Measurements from ENCODE around the gene KRT28. TPM values are rescaled to one million over a fixed set of nuclear protein-coding genes. Genes with fewer than 3 reads are reported as not detected.

Gene KRT28, protein sequence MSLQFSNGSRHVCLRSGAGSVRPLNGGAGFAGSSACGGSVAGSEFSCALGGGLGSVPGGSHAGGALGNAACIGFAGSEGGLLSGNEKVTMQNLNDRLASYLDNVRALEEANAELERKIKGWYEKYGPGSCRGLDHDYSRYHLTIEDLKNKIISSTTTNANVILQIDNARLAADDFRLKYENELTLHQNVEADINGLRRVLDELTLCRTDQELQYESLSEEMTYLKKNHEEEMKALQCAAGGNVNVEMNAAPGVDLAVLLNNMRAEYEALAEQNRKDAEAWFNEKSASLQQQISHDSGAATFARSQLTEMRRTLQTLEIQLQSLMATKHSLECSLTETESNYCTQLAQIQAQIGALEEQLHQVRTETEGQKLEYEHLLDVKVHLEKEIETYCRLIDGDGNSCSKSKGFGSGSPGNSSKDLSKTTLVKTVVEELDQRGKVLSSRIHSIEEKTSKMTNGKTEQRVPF
- total RNA-seq (2022; extraction: Qiagen RNA extraction; ENCODE audit: low read depth): not detected in 5 replicates

DNA sequence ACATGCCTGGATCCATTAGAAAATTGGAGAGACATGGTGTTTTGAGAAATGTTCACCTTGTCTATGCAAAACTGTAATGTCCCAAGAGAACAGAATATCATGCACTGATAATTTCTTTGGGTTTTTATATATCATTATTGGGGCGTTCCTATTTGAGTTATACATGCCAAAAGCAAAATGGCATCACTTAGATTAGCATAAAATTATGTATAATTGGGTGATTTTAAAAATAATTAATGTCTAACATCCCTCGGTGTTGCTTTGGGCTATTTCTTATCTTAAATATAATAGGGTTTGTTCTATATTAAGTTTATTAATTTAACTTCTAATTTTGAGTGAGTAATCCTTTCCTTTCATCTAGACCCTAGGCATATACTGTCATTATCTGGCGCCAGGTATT is at the start of gene KRT28:
Gene KRT28, minus strand, starts transcription at position 101 of the 400 bp plus-strand sequence. Its CDS starts 66 bp downstream, at position 35.

DNA sequence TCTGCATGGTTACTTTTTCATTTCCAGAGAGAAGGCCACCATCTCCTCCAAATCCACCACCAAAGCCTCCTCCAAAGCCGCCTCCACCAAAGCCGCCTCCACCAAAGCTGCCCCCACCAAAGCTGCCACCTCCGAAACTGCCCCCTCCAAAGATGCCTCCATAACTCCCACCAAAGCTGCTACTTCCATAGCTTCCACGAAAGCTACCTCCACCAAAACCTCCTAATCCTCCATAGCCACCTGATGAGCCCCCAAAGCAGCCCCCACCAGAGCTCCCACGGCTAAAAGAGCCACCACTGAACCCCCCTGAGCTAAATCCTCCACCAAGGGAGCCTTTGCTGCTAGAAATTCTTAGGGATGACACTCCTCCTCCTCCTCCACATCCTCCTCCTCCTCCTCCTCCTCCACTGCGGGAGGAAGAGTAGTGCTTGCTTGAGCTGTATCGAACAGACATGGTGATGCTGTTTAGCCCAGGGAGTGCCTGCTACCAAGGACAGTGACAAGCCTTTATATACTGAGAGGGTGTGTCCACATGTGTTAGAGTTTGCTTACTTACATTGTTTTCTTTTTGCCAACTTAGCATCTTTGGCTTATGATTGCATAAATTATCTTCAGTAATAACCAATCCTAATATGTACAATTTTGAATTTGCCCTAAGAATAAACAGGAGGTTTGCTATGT is 22.5 kb upstream of the KRT28 start, which contains the start of gene KRT10:
Gene KRT10, minus strand, starts transcription at position 483 of the 681 bp plus-strand sequence. Its CDS starts 29 bp downstream, at position 454.

DNA sequence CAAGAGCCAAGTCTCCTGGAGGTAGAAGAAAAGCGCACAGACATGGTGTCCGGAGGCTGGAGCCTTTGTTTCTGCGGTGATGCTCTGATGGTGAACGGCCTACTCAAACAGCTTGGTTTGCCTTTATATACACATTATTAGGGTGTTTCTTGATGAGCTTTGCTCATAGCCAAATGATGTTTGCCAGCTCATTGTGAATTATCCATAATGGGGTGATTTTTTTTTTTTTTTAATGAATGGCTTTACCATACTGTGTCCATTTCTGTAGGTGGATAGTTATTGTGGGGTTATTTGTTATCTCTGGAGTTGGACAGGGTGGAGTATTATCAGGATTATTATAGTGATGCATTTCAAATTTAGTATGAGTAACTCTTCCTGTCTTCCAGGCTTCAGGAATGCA is 17.3 kb downstream of the KRT28 start, which contains the start of gene KRT27:
Gene KRT27, minus strand, starts transcription at position 101 of the 400 bp plus-strand sequence. Its CDS starts 57 bp downstream, at position 44.

DNA sequence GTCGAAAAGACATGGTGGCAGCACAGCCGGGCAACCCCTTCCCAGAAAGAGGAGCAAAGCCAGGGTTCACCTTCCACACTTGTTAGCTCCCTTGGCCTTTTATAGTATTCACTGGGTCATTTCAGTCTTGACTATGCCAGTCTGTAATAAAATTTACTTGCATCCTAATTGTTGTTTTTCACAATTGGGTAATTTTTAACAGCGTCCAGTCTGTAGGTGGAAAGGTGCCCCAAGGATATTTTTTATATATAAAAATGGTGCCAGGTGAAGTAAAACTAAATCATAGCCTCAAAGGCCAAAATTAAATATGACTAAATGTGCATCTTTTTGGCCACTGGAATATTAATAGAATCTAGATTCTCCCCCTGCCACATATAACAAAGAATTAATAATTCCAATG is 27.7 kb downstream of the KRT28 start, which contains the start of gene KRT26:
Gene KRT26, minus strand, starts transcription at position 101 of the 400 bp plus-strand sequence. Its CDS starts 88 bp downstream, at position 13.

DNA sequence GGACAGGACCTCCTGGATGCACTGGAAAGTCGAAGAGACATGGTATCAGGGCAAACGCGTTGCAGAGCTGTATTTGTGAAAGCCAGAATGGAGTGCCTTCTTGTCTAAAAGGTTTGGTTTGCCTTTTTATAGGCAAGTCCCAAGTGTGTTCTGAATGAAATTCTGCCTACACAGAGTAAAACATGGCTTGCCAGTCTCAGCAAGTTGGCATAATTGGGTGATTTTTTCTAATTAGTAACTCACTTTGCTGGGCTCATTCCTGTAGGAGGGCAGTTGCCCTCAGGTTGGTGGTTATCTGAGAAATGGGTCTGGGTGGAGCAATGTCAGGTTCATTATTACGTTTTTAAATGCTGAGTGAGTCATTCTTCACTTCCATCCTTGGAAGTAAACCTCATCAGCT is 44.5 kb downstream of the KRT28 start, which contains the start of gene KRT25:
Gene KRT25, minus strand, starts transcription at position 101 of the 400 bp plus-strand sequence. Its CDS starts 60 bp downstream, at position 41.

Other genes starting within 250 kb of the KRT28 start
- 0.88 to 1.3 TPM (median 1.2 TPM) in 5 replicates for gene CCR7, start 234.5 kb downstream of the KRT28 start, total RNA-seq (2022; extraction: Qiagen RNA extraction; ENCODE audit: low read depth)
- 105 to 119 TPM (median 113 TPM) in 5 replicates for gene SMARCE1, start 152.1 kb downstream of the KRT28 start, total RNA-seq (2022; extraction: Qiagen RNA extraction; ENCODE audit: low read depth)
- gene KRT222, start 134.8 kb downstream of the KRT28 start, total RNA-seq (2022; extraction: Qiagen RNA extraction; ENCODE audit: low read depth): 0.41 to 1.1 TPM (median 0.59 TPM) in 5 replicates
- not detected in 5 replicates for gene KRT24, start 96.2 kb downstream of the KRT28 start, total RNA-seq (2022; extraction: Qiagen RNA extraction; ENCODE audit: low read depth)
- not detected in 5 replicates for gene KRT25, start 44.6 kb downstream of the KRT28 start, total RNA-seq (2022; extraction: Qiagen RNA extraction; ENCODE audit: low read depth)
- not detected in 5 replicates for gene KRT26, start 27.8 kb downstream of the KRT28 start, total RNA-seq (2022; extraction: Qiagen RNA extraction; ENCODE audit: low read depth)
- not detected in 5 replicates for gene KRT27, start 17.4 kb downstream of the KRT28 start, total RNA-seq (2022; extraction: Qiagen RNA extraction; ENCODE audit: low read depth)
- gene KRT10, start 22.7 kb upstream of the KRT28 start, total RNA-seq (2022; extraction: Qiagen RNA extraction; ENCODE audit: low read depth): 99.6 to 118 TPM (median 105 TPM) in 5 replicates
- not detected in 5 replicates for gene KRT12, start 67.3 kb upstream of the KRT28 start, total RNA-seq (2022; extraction: Qiagen RNA extraction; ENCODE audit: low read depth)
- 0.18 to 0.61 TPM (median 0.31 TPM) in 5 replicates for gene KRT20, start 85.3 kb upstream of the KRT28 start, total RNA-seq (2022; extraction: Qiagen RNA extraction; ENCODE audit: low read depth)
- gene KRT23, start 137.7 kb upstream of the KRT28 start, total RNA-seq (2022; extraction: Qiagen RNA extraction; ENCODE audit: low read depth): 0.08 to 0.31 TPM (median 0.18 TPM) in 3 of 5 replicates, not detected in the others
- not detected in 5 replicates for gene KRT39, start 167.0 kb upstream of the KRT28 start, total RNA-seq (2022; extraction: Qiagen RNA extraction; ENCODE audit: low read depth)
- gene KRT40, start 184.4 kb upstream of the KRT28 start, total RNA-seq (2022; extraction: Qiagen RNA extraction; ENCODE audit: low read depth): not detected in 5 replicates
- gene KRTAP3-3, start 194.2 kb upstream of the KRT28 start, total RNA-seq (2022; extraction: Qiagen RNA extraction; ENCODE audit: low read depth): not detected in 5 replicates
- not detected in 5 replicates for gene KRTAP3-2, start 199.9 kb upstream of the KRT28 start, total RNA-seq (2022; extraction: Qiagen RNA extraction; ENCODE audit: low read depth)
- not detected in 5 replicates for gene KRTAP3-1, start 209.2 kb upstream of the KRT28 start, total RNA-seq (2022; extraction: Qiagen RNA extraction; ENCODE audit: low read depth)
- gene KRTAP1-5, start 227.2 kb upstream of the KRT28 start, total RNA-seq (2022; extraction: Qiagen RNA extraction; ENCODE audit: low read depth): not detected in 5 replicates
- not detected in 5 replicates for gene KRTAP1-4, start 230.2 kb upstream of the KRT28 start, total RNA-seq (2022; extraction: Qiagen RNA extraction; ENCODE audit: low read depth)
- not detected in 5 replicates for gene KRTAP1-3, start 234.9 kb upstream of the KRT28 start, total RNA-seq (2022; extraction: Qiagen RNA extraction; ENCODE audit: low read depth)
- gene KRTAP1-1, start 241.5 kb upstream of the KRT28 start, total RNA-seq (2022; extraction: Qiagen RNA extraction; ENCODE audit: low read depth): not detected in 5 replicates
- not detected in 5 replicates for gene KRTAP2-1, start 247.4 kb upstream of the KRT28 start, total RNA-seq (2022; extraction: Qiagen RNA extraction; ENCODE audit: low read depth)

Measured in A549 treated with ZK216348 at 1 μM for 4 hours (cell line).